Choroid plexus epithelial cell (primary cell): ENCODE data around the gene CHMP4A.

Experiments
- DNase-seq: peaks from one replicate; pipeline ENCODE4 v3.0.0-alpha.2; 2010; ENCODE audit warnings: low read depth
- H3K4me3 ChIP-seq: 2 replicates; pipeline ENCODE4 v1.5.1; 2011; ENCODE audit warnings: low read depth, mild to moderate bottlenecking, control low read depth, low read length, moderate library complexity
- TF ChIP-seq, protein P1 (sequence below): conservative IDR thresholded peaks from 2 replicates; pipeline ENCODE4 v1.5.1; 2011; ENCODE audit warnings: low read depth, mild to moderate bottlenecking, control low read depth, inconsistent platforms, low read length, moderate library complexity

The CHMP4A gene

DNA sequence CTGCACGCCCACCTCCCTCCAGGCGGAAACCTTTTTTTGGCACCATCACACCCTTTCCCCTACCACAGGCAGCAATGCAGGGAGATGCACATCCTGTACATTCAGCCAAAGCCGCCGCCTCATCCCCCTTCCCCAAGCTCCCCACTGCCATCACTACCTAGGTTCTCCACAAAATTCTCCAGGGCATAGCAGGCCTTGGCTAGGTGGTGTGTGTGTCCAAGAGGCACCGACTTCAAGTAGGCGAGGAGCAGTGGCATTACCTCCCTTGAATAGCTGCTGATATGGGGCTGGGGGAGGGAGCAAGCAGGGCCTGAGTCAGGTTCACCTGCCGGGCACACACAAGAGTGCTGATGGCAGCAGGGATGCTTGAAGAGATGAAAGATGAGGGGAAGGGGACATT lies 28.3 kb downstream of the CHMP4A start:
- DNase-seq = no peak
- H3K4me3 ChIP-seq = no peak overlapping the region
- TF ChIP-seq, protein P1, sequence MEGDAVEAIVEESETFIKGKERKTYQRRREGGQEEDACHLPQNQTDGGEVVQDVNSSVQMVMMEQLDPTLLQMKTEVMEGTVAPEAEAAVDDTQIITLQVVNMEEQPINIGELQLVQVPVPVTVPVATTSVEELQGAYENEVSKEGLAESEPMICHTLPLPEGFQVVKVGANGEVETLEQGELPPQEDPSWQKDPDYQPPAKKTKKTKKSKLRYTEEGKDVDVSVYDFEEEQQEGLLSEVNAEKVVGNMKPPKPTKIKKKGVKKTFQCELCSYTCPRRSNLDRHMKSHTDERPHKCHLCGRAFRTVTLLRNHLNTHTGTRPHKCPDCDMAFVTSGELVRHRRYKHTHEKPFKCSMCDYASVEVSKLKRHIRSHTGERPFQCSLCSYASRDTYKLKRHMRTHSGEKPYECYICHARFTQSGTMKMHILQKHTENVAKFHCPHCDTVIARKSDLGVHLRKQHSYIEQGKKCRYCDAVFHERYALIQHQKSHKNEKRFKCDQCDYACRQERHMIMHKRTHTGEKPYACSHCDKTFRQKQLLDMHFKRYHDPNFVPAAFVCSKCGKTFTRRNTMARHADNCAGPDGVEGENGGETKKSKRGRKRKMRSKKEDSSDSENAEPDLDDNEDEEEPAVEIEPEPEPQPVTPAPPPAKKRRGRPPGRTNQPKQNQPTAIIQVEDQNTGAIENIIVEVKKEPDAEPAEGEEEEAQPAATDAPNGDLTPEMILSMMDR = no peak

- H3K4me3 ChIP-seq = no peak overlapping the region
- TF ChIP-seq, protein P1 = no peak
- no peak for DNase-seq
Observed at GRCh38 chr14:24184104-24184970, 29.0 kb downstream of the CHMP4A start.

DNA sequence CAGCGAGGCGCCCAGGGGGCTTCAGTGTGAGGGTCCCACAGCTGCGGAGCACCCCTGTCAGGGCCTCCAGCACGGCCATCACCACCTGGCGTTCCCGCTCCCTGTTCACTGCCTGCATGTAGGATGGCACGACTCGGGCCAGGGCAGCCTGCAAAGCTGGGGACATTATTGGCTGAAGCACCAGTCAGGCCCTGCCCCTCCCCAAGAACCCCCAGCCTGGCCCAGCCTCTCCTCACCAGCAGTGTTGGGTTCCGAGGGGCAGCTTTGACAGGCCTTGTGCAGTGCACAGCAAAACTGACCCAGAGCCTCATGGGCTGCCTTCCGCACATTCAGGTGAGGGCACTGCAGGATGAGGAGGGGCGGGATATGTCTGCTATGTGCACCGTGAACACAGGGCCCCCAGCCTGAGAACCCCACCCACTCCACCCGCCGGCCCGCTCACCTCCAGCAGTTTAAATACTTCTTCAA lies 30.2 kb downstream of the CHMP4A start:
- TF ChIP-seq, protein P1 = no peak
- H3K4me3 ChIP-seq = no peak overlapping the region
- DNase-seq = no peak

- DNase-seq = no peak
- H3K4me3 ChIP-seq = no peak overlapping the region
- TF ChIP-seq, protein P1 = no peak
Observed at GRCh38 chr14:24182110-24182882, 31.0 kb downstream of the CHMP4A start.

DNA sequence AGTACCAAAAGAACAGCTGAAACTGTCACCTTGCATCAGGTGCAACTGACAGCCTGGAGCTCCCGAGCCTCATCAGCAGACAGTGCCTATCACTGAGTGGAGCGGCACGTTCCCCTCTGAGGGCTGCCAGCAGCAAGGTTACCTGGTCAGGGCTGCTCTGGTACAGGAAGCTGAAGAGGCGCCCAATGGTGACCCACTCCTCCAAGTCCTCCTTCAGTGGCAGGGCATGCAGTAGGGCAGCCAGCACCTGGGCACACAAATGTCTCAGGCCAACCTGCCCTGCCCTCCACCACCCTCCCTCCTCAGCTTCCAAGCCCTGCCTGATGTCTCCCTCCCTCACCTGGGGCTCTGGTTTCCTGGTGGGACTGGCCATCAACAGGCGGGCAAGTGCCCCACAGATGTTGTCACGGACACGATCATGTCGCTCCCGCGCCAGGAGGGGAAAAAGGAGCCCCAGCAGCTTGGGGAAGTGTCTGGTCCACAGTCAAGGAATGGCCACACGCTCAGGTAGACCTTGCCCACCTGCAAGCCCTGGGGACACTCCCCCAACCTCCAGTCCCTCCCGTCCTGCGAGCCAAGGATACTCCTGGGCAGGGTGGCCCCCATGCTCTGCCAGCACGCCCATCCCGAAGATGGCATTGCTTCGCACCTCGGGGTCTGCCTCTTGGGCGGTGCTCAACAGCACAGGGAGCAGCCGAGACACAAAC lies 31.8 kb downstream of the CHMP4A start:
- TF ChIP-seq, protein P1 = no peak
- H3K4me3 ChIP-seq = no peak overlapping the region
- no peak for DNase-seq

DNA sequence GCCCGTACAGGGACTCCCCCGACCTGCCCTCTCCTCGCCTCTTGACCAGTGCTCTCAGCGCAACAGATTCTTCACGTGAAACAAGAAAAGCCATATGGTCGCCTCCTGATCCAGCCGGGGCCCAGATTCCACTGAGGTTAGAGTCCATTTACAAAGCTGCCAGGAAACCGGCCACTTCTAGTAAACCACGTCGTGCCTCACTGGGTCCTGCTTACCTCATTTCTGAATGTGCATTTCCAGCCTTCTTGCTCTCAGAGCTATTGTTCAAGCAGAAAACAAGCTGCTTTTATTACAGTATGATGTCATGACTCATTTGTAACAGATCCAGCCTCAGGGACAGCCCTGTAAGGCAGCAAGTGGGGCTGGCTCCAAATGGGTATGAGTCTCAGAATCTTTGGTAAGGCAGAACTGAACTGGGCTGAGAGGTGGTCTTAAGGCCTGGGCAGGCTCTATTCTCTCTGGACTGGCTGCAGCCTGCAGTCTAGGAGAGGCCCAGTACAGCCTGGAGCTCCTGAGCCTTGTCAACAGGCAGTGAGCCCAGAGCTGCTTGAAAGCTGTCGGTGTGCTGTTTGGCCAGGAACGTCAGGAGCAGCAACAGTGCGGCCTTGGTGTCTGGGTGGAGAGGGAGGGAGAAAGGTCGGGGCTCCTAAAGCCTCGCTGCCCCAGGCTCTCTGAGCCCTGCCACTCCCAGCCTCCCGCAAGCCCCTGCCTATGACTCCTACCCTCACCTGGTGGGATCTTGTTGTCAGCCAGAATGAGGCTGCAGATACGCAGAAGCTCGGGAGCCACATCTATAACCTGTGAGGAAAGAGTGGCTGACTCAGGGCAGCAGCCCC lies 33.1 kb downstream of the CHMP4A start:
- DNase-seq = peak; percentile 69
- TF ChIP-seq, protein P1 = no peak
- no peak overlapping the region for H3K4me3 ChIP-seq
